ENCODE measurements around the gene OR5M10. TPM values are rescaled to one million over a fixed set of nuclear protein-coding genes. Genes with fewer than 3 reads are reported as not detected.
"Not testable (repeated sequence)": the region's sequence is repeated elsewhere in the genome, so short reads cannot be mapped to it uniquely, and the experiment has no call there.

OR5M10 gene
- not detected in 2 replicates for total RNA-seq

GRCh38 chr11:56577621-56578020 is at the start of gene OR5M10:
OR5M10 (minus strand) TSS chr11:56577721; CDS start chr11:56577721, 0 bp downstream.
- Mint-ChIP-seq H3K4me1 (ENCODE audit: low read depth) (no peaks in the 10 kb centered on the region), H3K4me3 (no peak within 1 kb of the TSS), H3K27ac (no peak within 1 kb of the TSS), H3K27me3 (ENCODE audit: insufficient read depth) (no peaks in the 10 kb centered on the region), H3K36me3 (ENCODE audit: low read depth) (no peaks in the 10 kb centered on the region), H3K9me3 (peaks cover 9% of the 10 kb centered on the region)
- intact Hi-C loops (cut with micrococcal nuclease) = no loop called here
- DNase-seq (ENCODE audit: low spot score) = no peak

GRCh38 chr11:56625946-56626345 is 48.4 kb upstream of the OR5M10 start:
- Mint-ChIP-seq H3K9me3 (no peaks in the 10 kb centered on the region), H3K27me3 (ENCODE audit: insufficient read depth) (no peaks in the 10 kb centered on the region), H3K27ac (no peak overlapping the region), H3K36me3 (ENCODE audit: low read depth) (no peaks in the 10 kb centered on the region), H3K4me1 (ENCODE audit: low read depth) (no peaks in the 10 kb centered on the region), H3K4me3 (no peak overlapping the region)
- DNase-seq (ENCODE audit: low spot score) = no peak
- intact Hi-C loops (cut with micrococcal nuclease) = no loop called here

- Mint-ChIP-seq H3K9me3 (no peaks in the 10 kb centered on the region), H3K27ac (no peak overlapping the region), H3K36me3 (ENCODE audit: low read depth) (no peaks in the 10 kb centered on the region), H3K4me3 (no peak overlapping the region), H3K4me1 (ENCODE audit: low read depth) (no peaks in the 10 kb centered on the region), H3K27me3 (ENCODE audit: insufficient read depth) (no peaks in the 10 kb centered on the region)
- intact Hi-C loops (cut with micrococcal nuclease) = loop anchor here (1.0 kb wide), 1 partner anchor 159 kb away; no protein-coding TSS in a partner anchor
- DNase-seq (ENCODE audit: low spot score) = no peak
Measured at GRCh38 chr11:56624661-56625110, 47.2 kb upstream of the OR5M10 start.

GRCh38 chr11:56611174-56611573 is 33.7 kb upstream of the OR5M10 start:
- Mint-ChIP-seq H3K27me3 (ENCODE audit: insufficient read depth) (no peaks in the 10 kb centered on the region), H3K4me3 (no peak overlapping the region), H3K4me1 (ENCODE audit: low read depth) (no peaks in the 10 kb centered on the region), H3K36me3 (ENCODE audit: low read depth) (no peaks in the 10 kb centered on the region), H3K9me3 (no peaks in the 10 kb centered on the region), H3K27ac (no peak overlapping the region)
- intact Hi-C loops (cut with micrococcal nuclease) = no loop called here
- no peak for DNase-seq (ENCODE audit: low spot score)

- H3K4me3 Mint-ChIP-seq; DNase-seq (ENCODE audit: low spot score); H3K27me3 Mint-ChIP-seq (ENCODE audit: insufficient read depth); H3K4me1 Mint-ChIP-seq (ENCODE audit: low read depth); intact Hi-C loops (cut with micrococcal nuclease); H3K27ac Mint-ChIP-seq; H3K36me3 Mint-ChIP-seq (ENCODE audit: low read depth): not testable (repeated sequence)
- H3K9me3 Mint-ChIP-seq = peaks cover 17% of the 10 kb centered on the region
Measured at GRCh38 chr11:56592088-56592717, 14.7 kb upstream of the OR5M10 start.

GRCh38 chr11:56558574-56558973 is 18.9 kb downstream of the OR5M10 start:
- intact Hi-C loops (cut with micrococcal nuclease) = no loop called here
- H3K4me1 Mint-ChIP-seq (ENCODE audit: low read depth) = no peaks in the 10 kb centered on the region
- H3K27me3 Mint-ChIP-seq (ENCODE audit: insufficient read depth) = no peaks in the 10 kb centered on the region
- H3K9me3 Mint-ChIP-seq = peaks cover 22% of the 10 kb centered on the region
- no peak overlapping the region for H3K27ac Mint-ChIP-seq
- H3K4me3 Mint-ChIP-seq = no peak overlapping the region
- H3K36me3 Mint-ChIP-seq (ENCODE audit: low read depth) = no peaks in the 10 kb centered on the region
- no peak for DNase-seq (ENCODE audit: low spot score)

- H3K4me3 Mint-ChIP-seq; H3K36me3 Mint-ChIP-seq (ENCODE audit: low read depth); H3K27ac Mint-ChIP-seq; H3K27me3 Mint-ChIP-seq (ENCODE audit: insufficient read depth); DNase-seq (ENCODE audit: low spot score); H3K4me1 Mint-ChIP-seq (ENCODE audit: low read depth); intact Hi-C loops (cut with micrococcal nuclease): not testable (repeated sequence)
- peaks cover 22% of the 10 kb centered on the region for H3K9me3 Mint-ChIP-seq
Measured at GRCh38 chr11:56554691-56555090, 22.8 kb downstream of the OR5M10 start.

- no peak overlapping the region for H3K27ac Mint-ChIP-seq
Measured at GRCh38 chr11:56545531-56545930, 32.0 kb downstream of the OR5M10 start.

GRCh38 chr11:56543739-56544138 is 33.8 kb downstream of the OR5M10 start:
- DNase-seq (ENCODE audit: low spot score) = no peak
- Mint-ChIP-seq H3K27ac (no peak overlapping the region), H3K27me3 (ENCODE audit: insufficient read depth) (no peaks in the 10 kb centered on the region), H3K36me3 (ENCODE audit: low read depth) (no peaks in the 10 kb centered on the region), H3K4me1 (ENCODE audit: low read depth) (no peaks in the 10 kb centered on the region), H3K9me3 (peaks cover 32% of the 10 kb centered on the region), H3K4me3 (no peak overlapping the region)
- intact Hi-C loops (cut with micrococcal nuclease) = no loop called here

More at GRCh38 chr11:56545531-56545930, 32.0 kb downstream of the OR5M10 start:
- H3K36me3 Mint-ChIP-seq (ENCODE audit: low read depth) = no peaks in the 10 kb centered on the region
- H3K27me3 Mint-ChIP-seq (ENCODE audit: insufficient read depth) = no peaks in the 10 kb centered on the region
- no peak for DNase-seq (ENCODE audit: low spot score)
- intact Hi-C loops (cut with micrococcal nuclease) = no loop called here
- H3K9me3 Mint-ChIP-seq = peaks cover 28% of the 10 kb centered on the region
- H3K4me1 Mint-ChIP-seq (ENCODE audit: low read depth) = no peaks in the 10 kb centered on the region
- no peak overlapping the region for H3K4me3 Mint-ChIP-seq

- Mint-ChIP-seq H3K4me3 (no peak within 1 kb of the TSS), H3K27me3 (ENCODE audit: insufficient read depth) (no peaks in the 10 kb centered on the region), H3K9me3 (peaks cover 35% of the 10 kb centered on the region), H3K27ac (no peak within 1 kb of the TSS), H3K4me1 (ENCODE audit: low read depth) (no peaks in the 10 kb centered on the region), H3K36me3 (ENCODE audit: low read depth) (no peaks in the 10 kb centered on the region)
- intact Hi-C loops (cut with micrococcal nuclease) = no loop called here
- no peak for DNase-seq (ENCODE audit: low spot score)
Measured at GRCh38 chr11:56543157-56543556, 34.4 kb downstream of the OR5M10 start, which contains the start of gene OR5M11. OR5M11 (minus strand) TSS chr11:56543257; CDS start chr11:56543257, 0 bp downstream.

- Mint-ChIP-seq H3K27me3 (ENCODE audit: insufficient read depth) (no peaks in the 10 kb centered on the region), H3K9me3 (no peaks in the 10 kb centered on the region), H3K4me1 (ENCODE audit: low read depth) (no peaks in the 10 kb centered on the region), H3K4me3 (no peak overlapping the region), H3K27ac (no peak overlapping the region), H3K36me3 (ENCODE audit: low read depth) (no peaks in the 10 kb centered on the region)
- no peak for DNase-seq (ENCODE audit: low spot score)
- intact Hi-C loops (cut with micrococcal nuclease) = no loop called here
Measured at GRCh38 chr11:56533054-56533740, 44.3 kb downstream of the OR5M10 start.

- no peak overlapping the region for H3K27ac Mint-ChIP-seq
- no peaks in the 10 kb centered on the region for H3K27me3 Mint-ChIP-seq (ENCODE audit: insufficient read depth)
- H3K4me1 Mint-ChIP-seq (ENCODE audit: low read depth) = no peaks in the 10 kb centered on the region
- no peak for DNase-seq (ENCODE audit: low spot score)
- no peak overlapping the region for H3K4me3 Mint-ChIP-seq
- no peaks in the 10 kb centered on the region for H3K36me3 Mint-ChIP-seq (ENCODE audit: low read depth)
- intact Hi-C loops (cut with micrococcal nuclease) = no loop called here
- no peaks in the 10 kb centered on the region for H3K9me3 Mint-ChIP-seq
Measured at GRCh38 chr11:56531856-56532255, 45.7 kb downstream of the OR5M10 start.
